NCI-H128 (cell line): Measurements from ENCODE around the gene POLR1G.
A peak's percentile ranks its signal among the peaks of the same experiment; 100 is the strongest.
"Not testable (repeated sequence)": the region's sequence is repeated elsewhere in the genome, so short reads cannot be mapped to it uniquely, and the experiment has no call there.

ENCODE experiments used
- DNase-seq: peaks from one replicate; lab custom pipeline; 2025; ENCODE audit not compliant: unreplicated experiment; lab: John Stamatoyannopoulos, UW

The POLR1G gene

DNA sequence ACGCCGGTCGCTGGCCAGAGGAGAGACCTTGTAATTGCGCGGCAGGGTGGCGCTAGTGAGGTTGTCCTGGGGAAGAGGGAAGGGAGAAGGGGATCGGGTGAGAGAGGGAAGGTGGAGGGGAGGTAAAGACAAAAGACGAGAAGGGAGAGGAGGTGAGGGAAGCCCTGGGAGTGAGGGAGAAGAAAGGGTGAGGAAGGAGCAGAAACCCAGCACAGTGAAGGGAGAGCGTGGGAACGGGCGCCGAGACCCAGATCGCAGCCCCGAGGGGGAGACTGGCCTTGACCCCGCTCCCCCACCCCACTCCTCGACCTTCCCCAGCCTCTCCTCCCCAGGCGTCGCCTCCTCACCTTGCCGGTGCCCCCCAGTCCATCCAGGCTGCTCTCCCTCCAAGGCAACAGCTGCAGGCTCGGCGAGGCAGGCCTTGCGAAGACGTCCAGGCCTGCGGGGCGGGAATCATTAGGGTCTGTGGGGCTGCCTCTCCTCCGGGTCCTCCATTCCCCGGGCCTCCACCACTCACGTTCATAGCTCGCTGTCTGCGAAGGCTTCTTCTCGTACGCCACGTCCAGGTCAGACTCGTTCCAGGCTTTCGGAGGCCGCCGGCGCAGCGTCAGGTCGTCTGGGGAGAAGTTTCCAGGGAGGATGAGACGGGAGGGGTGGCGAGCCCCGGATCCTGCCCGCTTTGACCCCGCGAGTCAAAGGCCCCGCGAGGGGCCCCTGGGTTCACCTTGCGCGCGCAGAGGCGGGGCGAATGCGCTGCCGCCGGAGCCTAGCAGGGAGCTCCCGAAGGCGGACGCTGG lies 10.4 kb upstream of the POLR1G start:
- no peak for DNase-seq

DNA sequence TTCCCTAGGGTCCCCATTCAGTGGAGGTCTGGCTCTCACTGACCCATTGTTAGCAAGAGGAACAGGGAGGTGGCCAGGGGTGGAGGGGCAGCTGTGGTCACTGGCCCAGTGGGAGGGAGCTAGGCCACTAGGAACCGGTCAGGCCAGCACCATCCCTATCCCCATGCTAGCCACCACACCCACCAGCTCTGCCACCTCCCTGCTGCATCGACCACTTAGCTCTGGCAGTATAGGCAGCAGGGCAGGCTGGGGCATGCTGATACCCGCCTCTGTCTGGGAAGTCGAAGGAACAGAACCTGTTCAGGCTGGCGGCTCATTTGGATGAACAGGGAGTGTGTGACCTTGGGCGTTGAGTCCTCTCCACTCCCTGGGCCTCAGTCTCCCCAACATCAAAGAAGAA lies 6.3 kb upstream of the POLR1G start:
- no peak for DNase-seq

DNA sequence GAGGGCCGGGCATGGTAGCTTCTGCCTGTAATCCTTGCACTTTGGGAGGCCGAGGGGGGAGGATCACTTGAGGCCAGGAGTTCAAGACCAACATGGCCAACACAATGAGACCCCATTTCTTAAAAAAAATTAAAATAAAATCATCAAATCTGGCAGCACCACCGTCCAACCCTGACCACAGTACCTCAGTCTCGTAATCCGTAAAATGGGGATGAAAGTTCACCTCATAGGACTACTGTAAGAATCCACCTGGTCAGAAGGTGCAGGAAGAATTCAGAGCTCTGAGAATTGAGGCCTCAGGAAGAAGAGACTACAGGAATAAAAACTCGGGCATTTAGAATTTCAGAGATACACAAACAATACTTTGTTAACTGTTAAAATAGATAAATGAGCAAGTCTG lies 4.6 kb upstream of the POLR1G start:
- no peak for DNase-seq

DNA sequence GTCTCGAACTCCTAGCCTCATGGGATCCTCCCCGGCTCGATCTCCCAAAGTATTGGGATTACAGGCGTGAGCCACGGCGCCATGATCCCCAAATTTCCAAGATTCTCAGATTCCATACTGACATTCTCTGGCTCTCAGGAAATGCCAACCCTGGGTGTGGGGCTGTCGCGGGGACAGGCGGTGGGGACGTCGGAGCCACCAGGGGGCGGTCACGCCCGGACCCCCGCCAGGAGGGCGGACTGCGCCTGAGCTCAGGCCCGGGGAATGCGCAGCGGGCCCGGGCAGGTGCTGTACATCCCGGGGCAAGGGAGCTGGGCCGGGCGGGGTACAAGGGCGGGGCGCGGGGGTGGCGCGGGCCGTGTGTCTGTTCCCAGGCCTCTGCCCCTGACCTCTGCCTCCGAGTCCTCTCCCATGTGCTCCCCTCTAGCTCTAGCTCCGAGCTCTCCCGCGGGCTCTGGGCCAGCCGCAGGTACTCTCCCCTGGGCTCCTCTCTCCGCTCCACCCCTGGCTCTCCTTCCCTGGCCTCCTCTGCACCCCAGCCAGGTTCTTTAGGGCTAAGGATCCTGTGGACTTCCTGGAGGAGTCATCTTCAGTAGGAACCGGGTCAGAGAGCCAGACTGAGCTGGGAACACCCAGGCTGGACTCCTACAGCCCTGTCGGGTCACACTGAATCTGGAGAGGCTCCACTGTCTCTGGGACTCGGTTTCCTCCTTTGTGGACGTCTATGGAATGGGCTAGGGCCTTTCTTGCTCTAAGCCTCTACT lies 4.0 kb upstream of the POLR1G start:
- no peak for DNase-seq

DNA sequence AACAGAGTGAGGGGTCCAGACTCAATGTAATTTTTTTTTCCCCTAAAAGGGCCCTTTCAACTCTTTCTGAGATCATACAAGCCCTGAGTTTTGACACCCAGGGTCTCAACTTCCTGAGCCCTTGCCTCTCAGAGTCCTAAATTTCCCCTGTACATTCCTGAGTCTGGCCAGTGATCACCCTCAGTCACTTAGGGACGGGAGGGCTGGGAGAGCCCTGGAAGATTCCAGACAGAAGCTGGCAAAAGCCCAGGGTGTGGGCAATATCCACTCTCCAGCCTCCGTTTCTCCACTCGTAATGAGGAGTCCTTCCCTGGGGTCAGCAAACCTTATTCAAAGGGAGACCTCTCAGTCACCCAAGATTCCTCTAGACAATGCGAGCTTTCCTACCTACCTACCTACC lies 3.2 kb upstream of the POLR1G start:
- no peak for DNase-seq

DNA sequence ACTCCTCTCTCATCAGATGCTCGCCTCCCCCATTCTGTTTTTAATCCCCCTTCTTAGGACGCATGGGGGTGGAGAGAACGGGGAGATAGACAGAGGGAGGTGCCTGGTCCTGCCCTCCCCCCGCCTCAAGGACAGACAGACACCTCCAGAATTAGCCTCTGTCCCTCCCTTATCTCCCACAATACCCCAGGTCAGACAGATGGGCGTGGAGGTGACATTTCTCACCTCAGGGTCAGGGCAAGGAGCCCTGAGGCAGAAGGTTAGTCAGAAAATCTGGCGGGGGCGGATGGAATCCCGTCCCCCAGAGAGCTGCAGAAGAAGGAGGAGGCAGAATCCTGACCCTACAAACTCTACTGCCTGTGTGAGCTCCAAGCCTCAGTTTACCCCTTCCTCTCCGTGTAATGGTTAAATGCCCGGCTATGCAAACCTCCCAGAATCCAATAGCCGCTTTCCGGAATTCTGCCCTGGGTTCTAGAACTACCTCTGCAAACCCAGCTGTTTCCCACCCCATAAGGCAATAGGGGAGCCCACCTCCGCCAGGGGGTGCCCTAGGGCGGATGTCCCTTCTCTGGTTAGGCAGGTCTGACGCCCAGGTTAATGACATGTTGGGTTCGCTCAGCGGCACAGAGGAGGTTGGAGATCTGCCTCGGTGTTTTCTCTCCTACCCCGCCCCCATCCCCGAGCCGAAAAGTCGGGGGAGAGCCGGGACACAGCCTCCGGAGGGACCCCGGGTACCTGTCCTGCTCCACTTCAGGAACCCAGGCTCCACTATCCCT lies 2.5 kb upstream of the POLR1G start:
- DNase-seq = peak; percentile 8

DNA sequence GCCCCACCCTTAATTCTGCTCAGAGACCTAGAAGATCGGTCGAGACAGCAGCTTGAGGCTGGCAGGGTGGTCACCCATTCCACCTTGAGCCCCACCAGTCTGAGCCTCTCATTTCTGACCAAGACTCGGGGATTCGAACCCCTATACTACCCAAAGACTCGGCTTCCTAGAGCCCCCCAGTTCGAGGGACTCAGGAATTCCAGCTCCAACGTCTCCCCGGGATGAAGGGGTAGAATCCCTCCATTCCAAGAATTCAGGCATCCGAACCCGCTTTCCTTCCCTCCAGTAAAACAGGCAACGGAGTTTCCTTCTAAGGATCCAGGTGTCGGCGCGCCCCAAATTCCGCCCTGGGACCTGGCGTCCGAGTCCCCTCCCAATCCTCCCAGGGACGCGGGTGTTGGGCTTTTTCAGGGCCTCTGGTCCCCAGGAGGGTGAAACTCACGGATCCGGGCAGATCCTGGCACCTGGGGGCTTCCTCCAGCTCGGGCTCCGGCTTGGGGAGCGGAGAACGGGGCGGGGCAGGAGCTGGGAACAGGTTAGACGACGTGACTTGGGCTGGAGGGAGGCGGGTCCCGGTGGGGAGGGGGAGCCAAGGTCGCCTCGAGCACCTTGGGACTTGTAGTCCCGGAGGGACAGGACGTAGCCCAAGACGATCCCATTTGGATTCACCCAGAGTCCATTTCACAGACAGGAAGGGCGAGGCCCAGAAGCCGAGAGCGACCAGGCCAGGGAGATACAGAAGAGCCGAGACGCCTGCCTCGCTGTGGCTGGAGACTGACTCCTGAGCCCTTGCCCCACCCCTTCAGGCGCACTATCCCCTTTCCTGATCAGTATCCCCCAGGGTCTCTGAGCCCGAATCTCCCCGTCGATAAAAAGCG lies 1.6 kb upstream of the POLR1G start, which contains the start of gene PPP1R13L:
TSS of gene PPP1R13L (minus strand) at position 513 of the 878 bp plus-strand sequence. CDS start 6,751 bp downstream, outside the sequence.
- DNase-seq = peak; percentile 71

DNA sequence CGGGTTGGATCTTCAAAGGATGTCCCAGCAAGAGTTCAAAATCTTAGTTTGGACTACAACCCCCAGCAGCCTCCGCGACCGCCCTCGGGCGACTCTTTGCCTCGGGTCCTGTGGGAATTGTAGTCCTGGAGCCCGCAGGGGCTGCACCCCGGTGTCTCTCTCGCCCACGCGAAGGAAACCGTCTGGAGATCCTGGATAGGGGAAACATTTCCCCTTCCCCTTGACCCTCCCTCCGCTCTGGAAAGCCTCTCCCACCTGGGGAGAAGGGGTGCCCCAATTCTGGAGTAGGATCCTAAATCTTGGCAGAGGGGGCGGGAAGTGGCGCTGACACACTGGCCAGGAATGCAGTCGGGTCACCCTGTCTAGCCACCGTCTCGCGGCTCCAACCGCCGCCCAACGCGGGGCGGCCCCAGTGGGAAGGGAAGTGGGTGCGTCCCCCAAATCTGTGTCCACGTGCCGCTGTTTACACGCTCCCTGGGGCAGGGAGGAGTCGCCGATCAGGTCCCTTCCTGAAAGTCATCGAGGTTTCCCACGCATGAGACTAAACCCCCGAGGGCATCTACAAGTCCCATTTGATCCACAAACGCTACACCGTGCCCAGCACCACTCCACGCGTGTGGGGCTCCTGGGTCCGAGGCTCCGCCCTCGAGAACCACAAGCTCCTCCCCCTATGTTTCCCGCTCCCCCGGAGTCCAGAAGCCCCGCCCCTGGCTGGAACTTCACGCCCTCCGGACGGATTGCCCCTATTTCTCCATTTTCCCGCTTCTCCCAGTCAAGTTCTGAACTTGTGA lies 814 bp upstream of the POLR1G start:
- DNase-seq = peak; percentile 75

DNA sequence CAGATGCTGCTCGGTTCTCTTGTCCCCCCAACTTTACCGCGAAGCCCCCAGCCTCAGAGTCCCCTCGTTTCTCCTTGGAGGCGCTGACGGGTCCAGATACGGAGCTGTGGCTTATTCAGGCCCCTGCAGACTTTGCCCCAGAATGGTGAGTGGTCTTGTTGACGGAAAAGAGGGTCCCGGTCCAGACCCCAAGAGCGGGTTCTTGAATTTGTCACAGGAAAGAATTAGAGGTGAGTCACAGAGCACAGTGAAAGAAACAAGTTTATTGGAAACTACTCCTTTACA lies 589 bp downstream of the POLR1G start:
- DNase-seq = no peak

DNA sequence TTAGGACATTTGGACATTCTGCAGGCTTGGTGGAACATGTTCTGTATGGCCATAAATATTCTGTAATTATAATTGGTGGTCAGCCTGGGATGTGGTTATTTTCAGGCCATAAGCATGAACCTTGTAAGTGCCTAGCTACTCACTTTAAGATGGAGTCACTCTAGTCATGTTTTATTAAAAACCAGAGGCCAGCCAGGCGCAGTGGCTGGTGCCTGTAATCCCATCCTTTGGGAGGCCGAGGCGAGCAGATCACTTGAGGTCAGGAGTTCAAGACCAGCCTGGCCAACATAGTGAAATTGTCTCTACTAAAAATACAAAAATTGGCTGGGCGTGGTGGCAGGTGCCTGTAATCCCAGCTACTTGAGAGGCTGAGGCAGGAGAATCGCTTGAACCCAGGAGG lies 1.1 kb downstream of the POLR1G start:
- not testable (repeated sequence) for DNase-seq

DNA sequence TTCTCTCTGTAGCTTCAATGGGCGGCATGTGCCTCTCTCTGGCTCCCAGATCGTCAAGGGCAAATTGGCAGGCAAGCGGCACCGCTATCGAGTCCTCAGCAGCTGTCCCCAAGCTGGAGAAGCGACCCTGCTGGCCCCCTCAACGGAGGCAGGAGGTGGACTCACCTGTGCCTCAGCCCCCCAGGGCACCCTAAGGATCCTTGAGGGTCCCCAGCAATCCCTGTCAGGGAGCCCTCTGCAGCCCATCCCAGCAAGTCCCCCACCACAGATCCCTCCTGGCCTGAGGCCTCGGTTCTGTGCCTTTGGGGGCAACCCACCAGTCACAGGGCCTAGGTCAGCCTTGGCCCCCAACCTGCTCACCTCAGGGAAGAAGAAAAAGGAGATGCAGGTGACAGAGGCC lies 1.7 kb downstream of the POLR1G start:
- no peak for DNase-seq

DNA sequence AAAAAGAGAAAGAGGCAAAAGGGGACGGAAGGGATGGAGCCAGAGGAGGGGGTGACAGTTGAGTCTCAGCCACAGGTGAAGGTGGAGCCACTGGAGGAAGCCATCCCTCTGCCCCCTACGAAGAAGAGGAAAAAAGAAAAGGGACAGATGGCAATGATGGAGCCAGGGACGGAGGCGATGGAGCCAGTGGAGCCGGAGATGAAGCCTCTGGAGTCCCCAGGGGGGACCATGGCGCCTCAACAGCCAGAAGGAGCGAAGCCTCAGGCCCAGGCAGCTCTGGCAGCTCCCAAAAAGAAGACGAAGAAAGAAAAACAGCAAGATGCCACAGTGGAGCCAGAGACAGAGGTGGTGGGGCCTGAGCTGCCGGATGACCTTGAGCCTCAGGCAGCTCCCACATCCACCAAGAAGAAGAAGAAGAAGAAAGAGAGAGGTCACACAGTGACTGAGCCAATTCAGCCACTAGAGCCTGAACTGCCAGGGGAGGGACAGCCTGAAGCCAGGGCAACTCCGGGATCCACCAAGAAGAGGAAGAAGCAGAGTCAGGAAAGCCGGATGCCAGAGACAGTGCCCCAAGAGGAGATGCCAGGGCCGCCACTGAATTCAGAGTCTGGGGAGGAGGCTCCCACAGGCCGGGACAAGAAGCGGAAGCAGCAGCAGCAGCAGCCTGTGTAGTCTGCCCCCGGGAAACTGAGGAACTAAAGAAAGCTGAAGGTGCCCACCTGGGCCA lies 2.5 kb downstream of the POLR1G start:
- DNase-seq = no peak

DNA sequence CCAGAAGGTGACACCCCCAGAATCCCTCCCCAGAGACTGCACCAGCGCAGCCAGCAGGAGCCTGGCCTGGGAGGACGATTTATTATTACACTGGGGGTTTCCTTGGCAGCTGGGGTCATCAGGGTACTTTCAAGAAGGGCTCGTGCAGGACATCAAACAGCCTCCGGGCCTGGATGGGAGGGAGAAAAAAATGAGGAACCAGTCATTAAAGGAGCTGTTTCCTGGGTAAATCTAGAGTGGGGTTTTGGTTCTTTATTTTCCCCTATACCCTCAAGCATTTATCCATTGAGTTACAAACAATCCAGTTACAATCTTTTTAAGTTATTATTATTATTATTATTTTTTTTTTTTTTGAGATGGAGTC lies 3.1 kb downstream of the POLR1G start:
- DNase-seq = no peak

DNA sequence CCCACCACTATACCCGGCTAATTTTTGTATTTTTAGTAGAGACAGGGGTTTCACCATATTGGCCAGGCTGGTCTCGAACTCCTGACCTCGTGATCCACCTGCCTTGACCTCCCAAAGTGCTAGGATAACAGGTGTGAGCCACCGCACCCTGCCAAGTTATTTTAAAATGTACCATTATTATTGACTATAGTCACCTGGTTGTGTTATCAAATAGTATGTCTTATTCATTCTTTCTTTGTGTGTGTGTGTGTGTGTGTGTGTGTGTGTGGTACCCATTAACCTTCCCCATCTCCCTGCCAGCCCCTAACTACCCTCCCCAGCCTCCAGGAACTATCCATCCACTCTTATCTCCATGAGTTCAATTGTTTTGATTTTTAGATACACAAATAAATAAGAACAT lies 3.9 kb downstream of the POLR1G start:
- not testable (repeated sequence) for DNase-seq

DNA sequence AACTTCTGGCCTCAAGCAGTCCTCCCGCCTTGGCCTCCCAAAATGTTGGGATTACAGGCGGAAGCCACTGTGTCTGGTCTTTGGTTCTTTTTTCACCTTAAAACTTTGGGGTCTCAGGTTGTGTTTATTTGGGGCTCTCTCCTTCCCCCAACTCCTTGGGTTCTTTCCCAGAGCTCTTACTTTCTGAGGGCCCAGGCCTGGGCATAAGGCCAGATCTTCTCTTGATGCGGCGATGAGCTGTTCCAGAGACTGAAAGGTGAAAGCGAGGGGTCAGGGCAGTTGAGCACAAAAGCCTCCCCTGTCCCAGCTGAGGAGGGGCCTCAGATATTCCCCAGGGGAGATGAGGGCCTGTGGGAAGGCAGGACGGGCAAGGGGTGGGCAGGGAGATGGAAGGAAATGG lies 7.1 kb downstream of the POLR1G start:
- no peak for DNase-seq

DNA sequence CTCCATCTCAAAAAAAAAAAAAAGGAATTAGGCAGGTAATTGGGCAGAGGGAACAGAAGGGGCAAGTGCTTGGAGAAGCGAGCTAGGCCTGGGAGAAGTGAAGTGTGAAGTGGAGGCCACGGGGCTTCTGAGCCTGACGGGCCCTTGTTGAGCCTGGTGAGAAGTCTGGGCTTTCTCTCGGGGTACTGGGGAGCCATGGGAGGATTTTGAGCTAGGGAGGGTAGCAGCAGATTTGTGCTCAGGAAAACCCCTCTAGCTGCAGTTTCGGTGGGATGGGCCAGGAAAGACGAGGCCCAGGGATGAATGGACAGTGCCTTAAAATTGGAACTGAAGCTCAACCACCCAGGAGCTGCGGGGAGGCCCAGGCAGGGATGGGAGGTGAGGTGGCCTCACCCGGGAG lies 8.0 kb downstream of the POLR1G start:
- DNase-seq = no peak

DNA sequence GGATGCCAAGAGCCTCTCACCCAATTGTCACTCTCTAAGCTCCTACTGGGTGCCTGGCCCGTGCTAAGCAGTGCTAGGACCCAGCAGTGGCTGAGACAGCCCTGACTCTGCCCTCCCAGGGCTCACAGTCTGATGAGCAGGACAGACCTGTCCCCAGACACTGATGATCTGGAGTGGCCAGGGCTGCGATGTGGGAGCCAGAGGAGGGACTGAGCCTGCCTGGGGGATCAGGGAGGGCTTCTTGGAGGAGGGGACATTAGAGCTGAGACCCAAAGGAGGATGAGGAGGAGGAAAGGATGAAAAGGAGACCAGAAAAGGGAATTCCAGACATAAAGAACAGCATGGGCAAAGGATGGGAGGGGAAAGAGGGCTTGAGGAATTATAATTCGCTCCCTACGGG lies 10.7 kb downstream of the POLR1G start:
- no peak for DNase-seq

DNA sequence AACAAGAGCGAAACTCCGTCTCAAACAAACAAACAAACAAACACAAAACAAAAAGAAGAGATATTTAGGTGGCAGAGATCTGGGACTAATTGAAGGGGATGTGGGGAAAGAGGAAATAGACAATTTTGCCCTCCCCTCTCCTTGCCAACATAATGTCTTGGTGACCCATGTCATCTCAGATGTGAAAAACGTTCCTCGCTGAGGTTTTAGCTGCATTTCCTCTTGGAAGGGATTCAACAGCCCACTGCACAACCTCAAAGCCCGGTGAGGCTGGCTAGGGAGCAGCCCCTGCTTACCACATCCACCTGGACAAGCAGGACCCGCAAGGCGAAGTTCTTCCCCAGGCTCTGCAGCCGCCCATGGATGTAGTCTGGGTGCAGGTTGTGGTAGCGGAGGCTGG lies 12.4 kb downstream of the POLR1G start:
- DNase-seq = no peak

DNA sequence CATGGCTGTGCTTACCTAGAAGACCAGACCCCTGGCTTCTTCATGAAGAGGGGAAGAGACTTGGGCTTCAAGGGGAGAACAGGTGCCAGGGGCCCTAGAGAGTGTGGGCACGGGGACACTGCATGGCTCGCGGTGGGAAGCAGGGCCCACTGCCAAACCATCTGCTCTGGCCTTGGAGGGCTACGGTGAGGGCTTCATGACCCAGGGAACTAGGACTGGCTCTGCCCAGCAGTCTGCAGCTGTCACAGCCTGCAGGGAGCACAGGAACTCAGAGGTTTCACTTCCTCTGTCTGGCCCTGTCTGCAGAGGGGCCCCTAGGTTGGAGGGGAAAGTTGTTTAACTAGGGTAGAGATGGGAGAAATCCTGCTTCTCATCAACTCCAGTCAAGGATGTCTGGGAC lies 13.0 kb downstream of the POLR1G start:
- no peak for DNase-seq

DNA sequence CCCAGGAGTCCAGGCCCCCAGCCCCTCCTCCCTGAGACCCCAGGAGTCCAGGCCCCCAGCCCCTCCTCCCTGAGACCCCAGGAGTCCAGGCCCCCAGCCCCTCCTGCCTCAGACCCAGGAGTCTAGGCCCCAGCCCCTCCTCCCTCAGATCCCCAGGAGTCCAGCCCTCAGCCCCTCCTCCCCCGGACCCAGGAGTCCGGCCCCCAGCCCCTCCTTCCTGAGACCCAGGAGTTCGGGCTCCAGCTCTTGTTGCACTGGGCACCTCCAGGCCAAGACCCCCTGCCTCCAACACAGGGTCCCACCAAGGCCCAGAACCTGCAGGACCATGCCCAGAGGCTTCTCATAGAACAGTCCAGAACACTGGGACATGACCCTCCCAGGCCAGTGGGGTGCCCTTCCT lies 13.5 kb downstream of the POLR1G start:
- no peak for DNase-seq
